Activated CD8-positive, alpha-beta T cell treated with anti-CD3 and anti-CD28 coated beads for 36 hours (primary cell): ENCODE results near the gene AP5Z1. TPM values are rescaled to one million over a fixed set of nuclear protein-coding genes. Genes with fewer than 3 reads are reported as not detected.
A peak's percentile ranks its signal among the peaks of the same experiment; 100 is the strongest.

Experiments
- ATAC-seq: fragments of 200-7000 bp; cut with Tn5 transposase; one replicate; pipeline ENCODE4 v1.10.0; 2021; ENCODE audit warnings: mild to moderate bottlenecking, moderate library complexity
- CTCF ChIA-PET: fragments of 350-600 bp; sonication (Branson Sonifier 250); formaldehyde crosslinking; loops from one replicate; lab custom pipeline; 2021; ENCODE audit warnings: antibody characterized with exemption; lab: Charles Lee
- POLR2A ChIA-PET: fragments of 350-600 bp; sonication (Branson Sonifier 250); formaldehyde crosslinking; loops from one replicate; lab custom pipeline; 2021; ENCODE audit warnings: antibody characterized with exemption; lab: Charles Lee
- DNase-seq: peaks from one replicate; pipeline ENCODE4 v3.0.0-alpha.2; 2020
- H3K27ac Mint-ChIP-seq: one replicate; pipeline ENCODE4 v1.8.0; 2021; ENCODE audit warnings: mild to moderate bottlenecking, mixed read lengths
- H3K27me3 Mint-ChIP-seq: one replicate; pipeline ENCODE4 v1.8.0; 2021; ENCODE audit warnings: mixed read lengths
- H3K36me3 Mint-ChIP-seq: one replicate; pipeline ENCODE4 v1.8.0; 2021; ENCODE audit warnings: low read depth, mixed read lengths
- H3K4me1 Mint-ChIP-seq: one replicate; pipeline ENCODE4 v1.8.0; 2021; ENCODE audit warnings: low read depth, mixed read lengths
- H3K4me3 Mint-ChIP-seq: one replicate; pipeline ENCODE4 v1.8.0; 2021; ENCODE audit warnings: mild to moderate bottlenecking, moderate library complexity, mixed read lengths
- H3K9me3 Mint-ChIP-seq: one replicate; pipeline ENCODE4 v1.8.0; 2021; ENCODE audit warnings: mixed read lengths
- CTCF ChIP-seq: fragments of 200-600 bp; IDR thresholded peaks from one replicate; pipeline ENCODE4 v1.8.0; 2022; ENCODE audit warnings: antibody characterized with exemption, mild to moderate bottlenecking
- intact Hi-C: fragments of 100-400 bp; cut with micrococcal nuclease; formaldehyde crosslinking; loops from one replicate; pipeline ENCODE4 v1.10.0; 2022
- total RNA-seq, 2 experiments: library from RNA; stranded (reverse); gene quantifications; one replicate each; pipeline ENCODE4 v1.2.3, GENCODE V29; 2021

Gene AP5Z1
- total RNA-seq, 2 experiments from 2014 or later, result 21.2 to 21.3 TPM

GRCh38 chr7:4758791-4759190 lies 16.6 kb upstream of the AP5Z1 start:
- peaks cover 31% of the 10 kb centered on the region for H3K36me3 Mint-ChIP-seq
- H3K27me3 Mint-ChIP-seq, result no peaks in the 10 kb centered on the region
- DNase-seq (no peak), ATAC-seq (no peak)
- H3K27ac Mint-ChIP-seq, result no peak overlapping the region
- CTCF ChIA-PET, result interaction anchor here (1.5 kb wide), 1 partner anchor 16 kb away, joined by 4 read pairs; the partner anchor contains the start of gene AP5Z1
- H3K4me1 Mint-ChIP-seq, result peaks cover under 1% of the 10 kb centered on the region
- POLR2A ChIA-PET, result interaction anchor here (1.4 kb wide), 1 partner anchor 9 kb away, joined by 4 read pairs; no protein-coding TSS in a partner anchor
- intact Hi-C loops, result no loop called here
- H3K4me3 Mint-ChIP-seq, result no peak overlapping the region
- TF ChIP-seq CTCF, result no peak
- no peaks in the 10 kb centered on the region for H3K9me3 Mint-ChIP-seq

- ATAC-seq (no peak), DNase-seq (no peak)
- no peaks in the 10 kb centered on the region for H3K4me1 Mint-ChIP-seq
- ChIA-PET CTCF (interaction anchor here (1.5 kb wide), 1 partner anchor 16 kb away, joined by 4 read pairs; the partner anchor contains the start of gene AP5Z1), POLR2A (interaction anchor here (1.4 kb wide), 1 partner anchor 9 kb away, joined by 4 read pairs; no protein-coding TSS in a partner anchor)
- H3K9me3 Mint-ChIP-seq, result no peaks in the 10 kb centered on the region
- TF ChIP-seq CTCF, result no peak
- peaks cover 31% of the 10 kb centered on the region for H3K36me3 Mint-ChIP-seq
- no peak overlapping the region for H3K4me3 Mint-ChIP-seq
- H3K27ac Mint-ChIP-seq, result no peak overlapping the region
- intact Hi-C loops, result no loop called here
- no peaks in the 10 kb centered on the region for H3K27me3 Mint-ChIP-seq
Observed at GRCh38 chr7:4759211-4759610, 16.2 kb upstream of the AP5Z1 start.

- DNase-seq, result no peak
- ATAC-seq, result no peak
- ChIA-PET CTCF (no interaction called here), POLR2A (no interaction called here)
- Mint-ChIP-seq H3K27ac (no peak overlapping the region), H3K36me3 (peaks cover 24% of the 10 kb centered on the region), H3K4me1 (no peaks in the 10 kb centered on the region), H3K9me3 (no peaks in the 10 kb centered on the region), H3K27me3 (no peaks in the 10 kb centered on the region), H3K4me3 (no peak overlapping the region)
- intact Hi-C loops, result no loop called here
- no peak for TF ChIP-seq CTCF
Observed at GRCh38 chr7:4760952-4761351, 14.5 kb upstream of the AP5Z1 start.

GRCh38 chr7:4762121-4763055 lies 13.0 kb upstream of the AP5Z1 start:
- Mint-ChIP-seq H3K4me3 (no peak overlapping the region), H3K27ac (peak overlapping the region; percentile 10), H3K27me3 (no peaks in the 10 kb centered on the region), H3K4me1 (no peaks in the 10 kb centered on the region), H3K36me3 (peaks cover 22% of the 10 kb centered on the region), H3K9me3 (no peaks in the 10 kb centered on the region)
- POLR2A ChIA-PET, result interaction anchor here (0.6 to 1.5 kb wide), 3 partner anchors 13 to 120 kb away, joined by 3 to 4 read pairs (median 3); partner anchors contain the start of gene AP5Z1
- ATAC-seq (no peak), DNase-seq (no peak)
- CTCF ChIA-PET, result no interaction called here
- intact Hi-C loops, result no loop called here
- no peak for TF ChIP-seq CTCF
